ENCODE results near the gene NEDD4L.
A peak's percentile ranks its signal among the peaks of the same experiment; 100 is the strongest.

Gene NEDD4L

DNA sequence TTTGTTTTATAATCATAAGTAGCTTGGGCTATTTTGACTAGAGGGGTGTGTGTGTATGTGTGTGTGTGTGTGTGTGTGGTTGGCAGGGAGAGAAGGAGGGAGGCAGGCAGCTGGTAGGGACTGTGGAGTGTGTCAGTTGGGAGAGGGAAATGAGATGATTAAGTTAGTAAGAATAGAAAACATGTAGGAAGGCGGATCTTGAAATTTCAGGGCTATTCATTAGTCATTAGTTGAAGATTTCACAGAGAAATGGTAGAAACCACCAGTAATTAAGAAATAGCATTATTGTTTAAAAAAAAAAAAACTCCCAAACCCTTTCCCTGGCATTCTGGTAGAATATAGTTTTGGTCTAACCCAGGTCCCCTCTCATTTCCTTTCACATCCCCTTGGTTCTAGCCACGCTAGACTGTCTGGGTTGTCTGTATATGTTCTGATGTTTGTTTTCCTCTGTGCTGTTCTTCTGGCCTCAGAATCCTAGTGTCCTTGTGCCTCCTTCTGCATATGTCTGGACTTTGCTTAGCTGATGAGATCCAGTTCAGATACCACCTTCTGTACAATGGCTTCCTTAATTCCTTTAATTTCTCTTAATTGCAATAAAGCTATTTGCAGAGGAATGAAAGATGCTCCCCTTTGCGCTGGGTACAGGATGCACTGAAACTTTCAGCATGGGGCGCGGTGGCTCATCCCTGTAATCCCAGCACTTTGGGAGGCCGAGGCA lies 161.6 kb downstream of the NEDD4L start:
- H3K4me3 ChIP-seq (ENCODE audit: low read depth, low read length) = no peak overlapping the region
- ChIA-PET CTCF (interaction anchor here (0.7 to 1.9 kb wide), 5 partner anchors 11 to 612 kb away, joined by 3 to 8 read pairs (median 4); no protein-coding TSS in a partner anchor), POLR2A (interaction anchor here (1.9 kb wide), 1 partner anchor 16 kb away, joined by 6 read pairs; no protein-coding TSS in a partner anchor)
- H3K4me1 ChIP-seq (ENCODE audit: control insufficient read depth, insufficient read depth, low read length) = peaks cover 14% of the 10 kb centered on the region
- H3K9me3 ChIP-seq (ENCODE audit: control insufficient read depth, insufficient read depth, low read depth, low read length) = no peaks in the 10 kb centered on the region
- TF ChIP-seq, protein P1, sequence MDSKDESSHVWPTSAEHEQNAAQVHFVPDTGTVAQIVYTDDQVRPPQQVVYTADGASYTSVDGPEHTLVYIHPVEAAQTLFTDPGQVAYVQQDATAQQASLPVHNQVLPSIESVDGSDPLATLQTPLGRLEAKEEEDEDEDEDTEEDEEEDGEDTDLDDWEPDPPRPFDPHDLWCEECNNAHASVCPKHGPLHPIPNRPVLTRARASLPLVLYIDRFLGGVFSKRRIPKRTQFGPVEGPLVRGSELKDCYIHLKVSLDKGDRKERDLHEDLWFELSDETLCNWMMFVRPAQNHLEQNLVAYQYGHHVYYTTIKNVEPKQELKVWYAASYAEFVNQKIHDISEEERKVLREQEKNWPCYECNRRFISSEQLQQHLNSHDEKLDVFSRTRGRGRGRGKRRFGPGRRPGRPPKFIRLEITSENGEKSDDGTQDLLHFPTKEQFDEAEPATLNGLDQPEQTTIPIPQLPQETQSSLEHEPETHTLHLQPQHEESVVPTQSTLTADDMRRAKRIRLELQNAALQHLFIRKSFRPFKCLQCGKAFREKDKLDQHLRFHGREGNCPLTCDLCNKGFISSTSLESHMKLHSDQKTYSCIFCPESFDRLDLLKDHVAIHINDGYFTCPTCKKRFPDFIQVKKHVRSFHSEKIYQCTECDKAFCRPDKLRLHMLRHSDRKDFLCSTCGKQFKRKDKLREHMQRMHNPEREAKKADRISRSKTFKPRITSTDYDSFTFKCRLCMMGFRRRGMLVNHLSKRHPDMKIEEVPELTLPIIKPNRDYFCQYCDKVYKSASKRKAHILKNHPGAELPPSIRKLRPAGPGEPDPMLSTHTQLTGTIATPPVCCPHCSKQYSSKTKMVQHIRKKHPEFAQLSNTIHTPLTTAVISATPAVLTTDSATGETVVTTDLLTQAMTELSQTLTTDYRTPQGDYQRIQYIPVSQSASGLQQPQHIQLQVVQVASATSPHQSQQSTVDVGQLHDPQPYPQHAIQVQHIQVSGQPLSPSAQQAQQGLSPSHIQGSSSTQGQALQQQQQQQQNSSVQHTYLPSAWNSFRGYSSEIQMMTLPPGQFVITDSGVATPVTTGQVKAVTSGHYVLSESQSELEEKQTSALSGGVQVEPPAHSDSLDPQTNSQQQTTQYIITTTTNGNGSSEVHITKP (tag by site-specific recombination; IDR thresholded peaks at IDR 0.05) = peak; percentile 88
- no peak for TF ChIP-seq ZNF221 (tag by site-specific recombination; IDR thresholded peaks at IDR 0.05; ENCODE audit: borderline replicate concordance)
- TF ChIP-seq, protein P2, sequence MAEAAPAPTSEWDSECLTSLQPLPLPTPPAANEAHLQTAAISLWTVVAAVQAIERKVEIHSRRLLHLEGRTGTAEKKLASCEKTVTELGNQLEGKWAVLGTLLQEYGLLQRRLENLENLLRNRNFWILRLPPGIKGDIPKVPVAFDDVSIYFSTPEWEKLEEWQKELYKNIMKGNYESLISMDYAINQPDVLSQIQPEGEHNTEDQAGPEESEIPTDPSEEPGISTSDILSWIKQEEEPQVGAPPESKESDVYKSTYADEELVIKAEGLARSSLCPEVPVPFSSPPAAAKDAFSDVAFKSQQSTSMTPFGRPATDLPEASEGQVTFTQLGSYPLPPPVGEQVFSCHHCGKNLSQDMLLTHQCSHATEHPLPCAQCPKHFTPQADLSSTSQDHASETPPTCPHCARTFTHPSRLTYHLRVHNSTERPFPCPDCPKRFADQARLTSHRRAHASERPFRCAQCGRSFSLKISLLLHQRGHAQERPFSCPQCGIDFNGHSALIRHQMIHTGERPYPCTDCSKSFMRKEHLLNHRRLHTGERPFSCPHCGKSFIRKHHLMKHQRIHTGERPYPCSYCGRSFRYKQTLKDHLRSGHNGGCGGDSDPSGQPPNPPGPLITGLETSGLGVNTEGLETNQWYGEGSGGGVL (tag by site-specific recombination; IDR thresholded peaks at IDR 0.05) = peak; percentile 34; the same call in 1 of the 2 replicates
- H3K36me3 ChIP-seq (ENCODE audit: control insufficient read depth in 2 of 2, insufficient read depth in 1 of 2, low read length in 2 of 2) = no peaks in the 10 kb centered on the region
- H3K27ac ChIP-seq (ENCODE audit: extremely low read depth, low read depth, low read length) = no peak overlapping the region

DNA sequence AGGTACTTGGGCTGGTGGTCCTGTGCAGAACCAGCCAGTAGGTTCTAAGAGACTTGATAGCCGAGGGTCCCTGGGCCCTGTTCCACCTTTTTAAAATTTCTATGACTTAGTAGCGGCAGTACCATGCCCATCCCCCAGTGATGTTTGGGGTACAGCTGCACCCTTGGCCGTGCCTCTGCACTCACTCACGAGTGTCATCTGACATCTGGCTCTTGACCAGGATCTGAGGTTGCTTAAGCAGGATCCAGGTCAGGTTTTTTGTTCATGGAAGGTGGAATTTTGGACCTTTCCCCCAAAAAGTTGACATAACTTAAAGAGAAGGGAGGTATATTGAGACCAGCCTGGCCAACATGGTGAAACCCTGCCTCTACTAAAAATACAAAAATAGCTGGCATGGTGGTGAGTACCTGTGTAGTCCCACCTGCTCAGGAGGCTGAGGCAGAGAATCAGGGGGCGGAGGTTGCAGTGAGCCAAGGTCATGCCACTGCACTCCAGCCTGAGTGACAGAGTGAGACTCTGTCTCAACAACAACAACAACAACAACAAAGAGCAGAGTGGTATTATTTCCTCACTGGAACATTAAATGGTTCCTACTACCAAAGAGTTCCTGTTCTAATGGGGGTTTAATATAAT lies 163.6 kb downstream of the NEDD4L start:
- no peak overlapping the region for H3K27ac ChIP-seq (ENCODE audit: extremely low read depth, low read depth, low read length)
- no peak overlapping the region for H3K4me3 ChIP-seq (ENCODE audit: low read depth, low read length)
- H3K36me3 ChIP-seq (ENCODE audit: control insufficient read depth in 2 of 2, insufficient read depth in 1 of 2, low read length in 2 of 2) = no peaks in the 10 kb centered on the region
- ChIA-PET CTCF (interaction anchor here (1.2 kb wide), 1 partner anchor 26 kb away, joined by 6 read pairs; no protein-coding TSS in a partner anchor), POLR2A (no interaction called here)
- peaks cover 19% of the 10 kb centered on the region for H3K4me1 ChIP-seq (ENCODE audit: control insufficient read depth, insufficient read depth, low read length)
- TF ChIP-seq KLF1 (tag by site-specific recombination; IDR thresholded peaks at IDR 0.05) = no peak
- H3K9me3 ChIP-seq (ENCODE audit: control insufficient read depth, insufficient read depth, low read depth, low read length) = no peaks in the 10 kb centered on the region

DNA sequence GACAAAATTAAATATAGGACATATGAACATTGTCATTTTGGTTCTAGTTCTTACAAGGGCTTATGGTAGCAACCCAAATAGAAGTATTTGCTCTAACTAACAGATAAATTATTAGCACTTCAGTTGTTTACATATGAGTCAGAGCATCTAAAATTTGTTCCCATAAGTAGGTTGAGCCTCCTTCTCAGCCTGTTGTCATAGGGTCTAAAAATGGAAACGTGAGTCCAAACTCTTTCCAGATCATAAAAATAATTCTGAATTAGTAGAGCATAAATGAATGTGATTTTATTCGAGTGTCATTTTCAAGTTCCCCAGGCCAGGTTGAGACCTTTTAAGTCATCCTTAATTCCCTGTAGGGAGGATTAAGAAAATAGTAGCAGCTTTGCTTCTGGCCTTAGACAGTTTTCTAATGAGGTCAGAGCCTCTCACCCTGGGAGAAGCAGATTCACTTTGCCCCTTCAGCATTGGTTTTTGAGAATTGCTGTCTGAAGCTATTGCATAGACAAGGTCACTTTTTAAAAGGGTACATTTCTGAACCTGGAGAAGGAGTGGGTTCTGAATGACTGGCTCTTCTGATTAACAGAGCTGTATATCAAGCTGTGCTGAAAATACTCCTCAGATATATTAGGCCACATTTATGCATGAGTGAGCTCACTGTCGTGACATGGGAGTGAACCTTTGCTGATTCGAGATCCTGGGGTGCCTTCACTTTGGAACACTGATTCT lies 164.3 kb downstream of the NEDD4L start:
- Histone ChIP-seq H3K4me1 (ENCODE audit: control insufficient read depth, insufficient read depth, low read length) (peaks cover 19% of the 10 kb centered on the region), H3K36me3 (ENCODE audit: control insufficient read depth in 2 of 2, insufficient read depth in 1 of 2, low read length in 2 of 2) (no peaks in the 10 kb centered on the region), H3K9me3 (ENCODE audit: control insufficient read depth, insufficient read depth, low read depth, low read length) (no peaks in the 10 kb centered on the region), H3K4me3 (ENCODE audit: low read depth, low read length) (no peak overlapping the region), H3K27ac (ENCODE audit: extremely low read depth, low read depth, low read length) (no peak overlapping the region)
- POLR2A ChIA-PET = no interaction called here
- CTCF ChIA-PET = interaction anchor here (0.9 kb wide), 1 partner anchor 27 kb away, joined by 4 read pairs; no protein-coding TSS in a partner anchor
- TF ChIP-seq, protein P3, sequence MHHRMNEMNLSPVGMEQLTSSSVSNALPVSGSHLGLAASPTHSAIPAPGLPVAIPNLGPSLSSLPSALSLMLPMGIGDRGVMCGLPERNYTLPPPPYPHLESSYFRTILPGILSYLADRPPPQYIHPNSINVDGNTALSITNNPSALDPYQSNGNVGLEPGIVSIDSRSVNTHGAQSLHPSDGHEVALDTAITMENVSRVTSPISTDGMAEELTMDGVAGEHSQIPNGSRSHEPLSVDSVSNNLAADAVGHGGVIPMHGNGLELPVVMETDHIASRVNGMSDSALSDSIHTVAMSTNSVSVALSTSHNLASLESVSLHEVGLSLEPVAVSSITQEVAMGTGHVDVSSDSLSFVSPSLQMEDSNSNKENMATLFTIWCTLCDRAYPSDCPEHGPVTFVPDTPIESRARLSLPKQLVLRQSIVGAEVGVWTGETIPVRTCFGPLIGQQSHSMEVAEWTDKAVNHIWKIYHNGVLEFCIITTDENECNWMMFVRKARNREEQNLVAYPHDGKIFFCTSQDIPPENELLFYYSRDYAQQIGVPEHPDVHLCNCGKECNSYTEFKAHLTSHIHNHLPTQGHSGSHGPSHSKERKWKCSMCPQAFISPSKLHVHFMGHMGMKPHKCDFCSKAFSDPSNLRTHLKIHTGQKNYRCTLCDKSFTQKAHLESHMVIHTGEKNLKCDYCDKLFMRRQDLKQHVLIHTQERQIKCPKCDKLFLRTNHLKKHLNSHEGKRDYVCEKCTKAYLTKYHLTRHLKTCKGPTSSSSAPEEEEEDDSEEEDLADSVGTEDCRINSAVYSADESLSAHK (tag by site-specific recombination; IDR thresholded peaks at IDR 0.05) = peak; percentile 88
- TF ChIP-seq ZNF311 (tag by site-specific recombination; IDR thresholded peaks at IDR 0.05; ENCODE audit: borderline replicate concordance) (no peak), GLIS1 (tag by site-specific recombination; IDR thresholded peaks at IDR 0.05) (no peak), ZNF600 (tag by site-specific recombination; IDR thresholded peaks at IDR 0.05) (no peak), TRIM28 (IDR thresholded peaks at IDR 0.05; ENCODE audit: borderline replicate concordance, low read length) (no peak), ZNF223 (tag by site-specific recombination; IDR thresholded peaks at IDR 0.05) (no peak), ZNF214 (tag by site-specific recombination; IDR thresholded peaks at IDR 0.05; ENCODE audit: borderline replicate concordance) (no peak), ZNF701 (tag by site-specific recombination; IDR thresholded peaks at IDR 0.05) (no peak), ZNF596 (tag by site-specific recombination; IDR thresholded peaks at IDR 0.05) (no peak), ZNF623 (tag by site-specific recombination; IDR thresholded peaks at IDR 0.05) (no peak), ZNF707 (tag by site-specific recombination; IDR thresholded peaks at IDR 0.05) (no peak)
- TF ChIP-seq, protein P4, sequence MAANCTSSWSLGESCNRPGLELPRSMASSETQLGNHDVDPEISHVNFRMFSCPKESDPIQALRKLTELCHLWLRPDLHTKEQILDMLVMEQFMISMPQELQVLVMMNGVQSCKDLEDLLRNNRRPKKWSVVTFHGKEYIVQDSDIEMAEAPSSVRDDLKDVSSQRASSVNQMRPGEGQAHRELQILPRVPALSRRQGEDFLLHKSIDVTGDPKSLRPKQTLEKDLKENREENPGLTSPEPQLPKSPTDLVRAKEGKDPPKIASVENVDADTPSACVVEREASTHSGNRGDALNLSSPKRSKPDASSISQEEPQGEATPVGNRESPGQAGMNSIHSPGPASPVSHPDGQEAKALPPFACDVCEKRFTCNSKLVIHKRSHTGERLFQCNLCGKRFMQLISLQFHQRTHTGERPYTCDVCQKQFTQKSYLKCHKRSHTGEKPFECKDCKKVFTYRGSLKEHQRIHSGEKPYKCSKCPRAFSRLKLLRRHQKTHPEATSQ (tag by site-specific recombination; IDR thresholded peaks at IDR 0.05) = no peak
- TF ChIP-seq, protein P5, sequence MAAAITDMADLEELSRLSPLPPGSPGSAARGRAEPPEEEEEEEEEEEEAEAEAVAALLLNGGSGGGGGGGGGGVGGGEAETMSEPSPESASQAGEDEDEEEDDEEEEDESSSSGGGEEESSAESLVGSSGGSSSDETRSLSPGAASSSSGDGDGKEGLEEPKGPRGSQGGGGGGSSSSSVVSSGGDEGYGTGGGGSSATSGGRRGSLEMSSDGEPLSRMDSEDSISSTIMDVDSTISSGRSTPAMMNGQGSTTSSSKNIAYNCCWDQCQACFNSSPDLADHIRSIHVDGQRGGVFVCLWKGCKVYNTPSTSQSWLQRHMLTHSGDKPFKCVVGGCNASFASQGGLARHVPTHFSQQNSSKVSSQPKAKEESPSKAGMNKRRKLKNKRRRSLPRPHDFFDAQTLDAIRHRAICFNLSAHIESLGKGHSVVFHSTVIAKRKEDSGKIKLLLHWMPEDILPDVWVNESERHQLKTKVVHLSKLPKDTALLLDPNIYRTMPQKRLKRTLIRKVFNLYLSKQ (tag by site-specific recombination; IDR thresholded peaks at IDR 0.05; ENCODE audit: borderline replicate concordance) = no peak
